Nephron (organoid): ENCODE measurements around the gene ZBED3.

Source experiments
- H3K27ac Mint-ChIP-seq, 3 experiments: 2 replicates each; pipeline ENCODE4 v1.8.0; 2020; ENCODE audit warnings: mixed read lengths in 3 of 3, mild to moderate bottlenecking in 2 of 3, moderate library complexity in 1 of 3
- H3K27me3 Mint-ChIP-seq: 2 replicates; pipeline ENCODE4 v1.8.0; 2021; ENCODE audit warnings: low read depth, mild to moderate bottlenecking, moderate library complexity, mixed read lengths
- H3K36me3 Mint-ChIP-seq: 2 replicates; pipeline ENCODE4 v1.8.0; 2020; ENCODE audit warnings: low read depth, mixed read lengths
- H3K4me1 Mint-ChIP-seq: 2 replicates; pipeline ENCODE4 v1.8.0; 2020; ENCODE audit warnings: mixed read lengths
- H3K4me3 Mint-ChIP-seq, 3 experiments: 2 replicates each; pipeline ENCODE4 v1.8.0; 2020; ENCODE audit warnings: mild to moderate bottlenecking in 3 of 3, mixed read lengths in 3 of 3, moderate library complexity in 2 of 3
- H3K9me3 Mint-ChIP-seq: 2 replicates; pipeline ENCODE4 v1.8.0; 2020; ENCODE audit warnings: mixed read lengths
- TF ChIP-seq, protein P1 (sequence below), 3 experiments: fragments of 200-600 bp; sonication (generic); IDR thresholded peaks; one replicate each; pipeline ENCODE4 v1.5.0; 2021; ENCODE audit warnings: antibody characterized with exemption in 3 of 3; ENCODE audit not compliant: unreplicated experiment in 3 of 3

The ZBED3 gene

DNA sequence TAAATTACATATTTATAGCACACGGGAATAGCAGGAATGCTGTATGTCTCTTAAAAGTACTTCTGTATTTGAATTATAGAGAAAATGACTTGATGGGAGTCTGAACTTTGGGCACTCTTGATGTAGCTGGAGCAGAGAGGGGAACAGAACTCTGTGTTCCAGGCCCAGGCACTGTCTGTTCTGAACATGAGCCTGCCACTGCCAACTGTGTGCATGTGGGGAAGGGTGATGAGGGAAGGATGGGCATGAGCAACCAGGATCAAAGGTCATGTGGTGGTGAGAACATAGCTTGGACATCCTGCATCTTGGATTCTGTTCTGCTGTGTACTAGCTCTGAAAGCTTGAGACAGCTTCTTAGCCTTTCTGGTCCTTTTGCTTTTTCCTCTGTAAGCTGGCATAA lies 16.4 kb upstream of the ZBED3 start:
- Mint-ChIP-seq H3K27me3 (no peaks in the 10 kb centered on the region), H3K4me3 (no peak overlapping the region), H3K36me3 (peaks cover 56% of the 10 kb centered on the region), H3K9me3 (peaks cover 5% of the 10 kb centered on the region), H3K27ac (no peak overlapping the region), H3K4me1 (no peaks in the 10 kb centered on the region)
- TF ChIP-seq, protein P1, sequence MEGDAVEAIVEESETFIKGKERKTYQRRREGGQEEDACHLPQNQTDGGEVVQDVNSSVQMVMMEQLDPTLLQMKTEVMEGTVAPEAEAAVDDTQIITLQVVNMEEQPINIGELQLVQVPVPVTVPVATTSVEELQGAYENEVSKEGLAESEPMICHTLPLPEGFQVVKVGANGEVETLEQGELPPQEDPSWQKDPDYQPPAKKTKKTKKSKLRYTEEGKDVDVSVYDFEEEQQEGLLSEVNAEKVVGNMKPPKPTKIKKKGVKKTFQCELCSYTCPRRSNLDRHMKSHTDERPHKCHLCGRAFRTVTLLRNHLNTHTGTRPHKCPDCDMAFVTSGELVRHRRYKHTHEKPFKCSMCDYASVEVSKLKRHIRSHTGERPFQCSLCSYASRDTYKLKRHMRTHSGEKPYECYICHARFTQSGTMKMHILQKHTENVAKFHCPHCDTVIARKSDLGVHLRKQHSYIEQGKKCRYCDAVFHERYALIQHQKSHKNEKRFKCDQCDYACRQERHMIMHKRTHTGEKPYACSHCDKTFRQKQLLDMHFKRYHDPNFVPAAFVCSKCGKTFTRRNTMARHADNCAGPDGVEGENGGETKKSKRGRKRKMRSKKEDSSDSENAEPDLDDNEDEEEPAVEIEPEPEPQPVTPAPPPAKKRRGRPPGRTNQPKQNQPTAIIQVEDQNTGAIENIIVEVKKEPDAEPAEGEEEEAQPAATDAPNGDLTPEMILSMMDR (IDR thresholded peaks at IDR 0.05; ENCODE audit: unreplicated experiment in 3 of 3) = no peak

DNA sequence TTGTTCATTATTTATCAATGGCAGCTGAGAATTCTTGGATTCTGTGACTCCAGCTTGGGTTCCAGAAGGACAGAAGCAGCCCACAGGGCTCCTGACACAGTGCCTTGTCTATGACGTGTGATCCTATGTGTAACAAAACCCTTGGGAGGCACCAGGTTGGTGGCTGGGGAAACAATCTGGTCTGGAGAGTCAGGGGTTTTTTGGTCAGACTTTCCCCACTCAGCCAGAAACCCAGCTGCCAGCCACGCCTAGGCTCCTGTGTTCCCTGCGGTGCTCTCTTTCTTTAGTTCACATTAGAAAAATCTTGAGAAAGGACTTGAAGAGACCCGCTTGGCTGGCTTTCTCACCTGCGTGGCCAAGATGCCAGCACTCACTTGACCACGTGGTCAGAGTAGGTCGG lies 15.5 kb upstream of the ZBED3 start:
- Mint-ChIP-seq H3K4me1 (no peaks in the 10 kb centered on the region), H3K27me3 (no peaks in the 10 kb centered on the region), H3K9me3 (peaks cover 5% of the 10 kb centered on the region), H3K4me3 (no peak overlapping the region), H3K27ac (no peak overlapping the region), H3K36me3 (peaks cover 56% of the 10 kb centered on the region)
- TF ChIP-seq, protein P1 (IDR thresholded peaks at IDR 0.05; ENCODE audit: unreplicated experiment in 3 of 3) = no peak

DNA sequence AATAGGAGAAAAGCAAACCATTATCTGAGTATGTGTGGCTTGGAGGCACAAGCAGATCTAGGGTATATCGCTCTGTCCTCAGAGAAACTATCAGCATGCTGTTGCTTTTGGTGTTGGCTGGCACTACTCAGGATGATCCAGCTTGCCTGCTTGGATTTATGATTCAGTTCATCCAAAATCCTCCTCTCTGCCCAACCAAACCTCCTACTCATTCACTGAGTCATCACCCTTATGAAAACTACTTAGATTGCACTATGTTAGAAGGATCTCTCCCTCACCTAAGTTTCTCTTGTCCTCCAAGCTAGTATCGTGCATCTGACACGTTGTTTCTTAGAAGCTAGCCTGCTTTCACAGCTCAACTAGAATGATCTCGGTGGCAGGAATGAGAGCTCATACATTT lies 14.2 kb upstream of the ZBED3 start:
- TF ChIP-seq, protein P1 (IDR thresholded peaks at IDR 0.05; ENCODE audit: unreplicated experiment in 3 of 3) = no peak
- no peak overlapping the region for H3K4me3 Mint-ChIP-seq
- H3K27me3 Mint-ChIP-seq = no peaks in the 10 kb centered on the region
- peaks cover 43% of the 10 kb centered on the region for H3K36me3 Mint-ChIP-seq
- H3K4me1 Mint-ChIP-seq = no peaks in the 10 kb centered on the region
- no peak overlapping the region for H3K27ac Mint-ChIP-seq
- peaks cover 5% of the 10 kb centered on the region for H3K9me3 Mint-ChIP-seq

DNA sequence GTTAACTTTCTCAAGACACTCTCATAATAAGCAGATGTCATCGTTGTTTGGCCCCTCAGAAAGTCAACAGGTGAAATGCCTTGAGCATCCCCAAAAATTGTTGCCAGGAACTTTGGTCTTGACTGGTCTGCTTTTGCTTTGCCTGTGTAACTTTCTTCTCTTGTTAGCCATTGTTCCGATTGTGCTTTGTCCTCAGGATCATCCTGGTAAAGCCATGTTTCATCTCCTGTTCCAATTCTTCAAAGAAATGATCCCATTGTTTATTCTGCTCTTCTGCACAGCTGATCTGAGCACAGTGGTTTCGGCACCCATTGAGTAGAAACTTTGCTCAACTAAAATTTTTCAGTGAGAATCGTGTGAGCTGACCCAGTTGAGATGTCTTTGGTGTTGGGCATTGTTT lies 8.1 kb upstream of the ZBED3 start:
- no peak overlapping the region for H3K27ac Mint-ChIP-seq
- H3K9me3 Mint-ChIP-seq = no peaks in the 10 kb centered on the region
- H3K36me3 Mint-ChIP-seq = peaks cover 40% of the 10 kb centered on the region
- TF ChIP-seq, protein P1 (IDR thresholded peaks at IDR 0.05; ENCODE audit: unreplicated experiment in 3 of 3) = no peak
- no peak overlapping the region for H3K4me3 Mint-ChIP-seq
- no peaks in the 10 kb centered on the region for H3K27me3 Mint-ChIP-seq
- H3K4me1 Mint-ChIP-seq = no peaks in the 10 kb centered on the region

DNA sequence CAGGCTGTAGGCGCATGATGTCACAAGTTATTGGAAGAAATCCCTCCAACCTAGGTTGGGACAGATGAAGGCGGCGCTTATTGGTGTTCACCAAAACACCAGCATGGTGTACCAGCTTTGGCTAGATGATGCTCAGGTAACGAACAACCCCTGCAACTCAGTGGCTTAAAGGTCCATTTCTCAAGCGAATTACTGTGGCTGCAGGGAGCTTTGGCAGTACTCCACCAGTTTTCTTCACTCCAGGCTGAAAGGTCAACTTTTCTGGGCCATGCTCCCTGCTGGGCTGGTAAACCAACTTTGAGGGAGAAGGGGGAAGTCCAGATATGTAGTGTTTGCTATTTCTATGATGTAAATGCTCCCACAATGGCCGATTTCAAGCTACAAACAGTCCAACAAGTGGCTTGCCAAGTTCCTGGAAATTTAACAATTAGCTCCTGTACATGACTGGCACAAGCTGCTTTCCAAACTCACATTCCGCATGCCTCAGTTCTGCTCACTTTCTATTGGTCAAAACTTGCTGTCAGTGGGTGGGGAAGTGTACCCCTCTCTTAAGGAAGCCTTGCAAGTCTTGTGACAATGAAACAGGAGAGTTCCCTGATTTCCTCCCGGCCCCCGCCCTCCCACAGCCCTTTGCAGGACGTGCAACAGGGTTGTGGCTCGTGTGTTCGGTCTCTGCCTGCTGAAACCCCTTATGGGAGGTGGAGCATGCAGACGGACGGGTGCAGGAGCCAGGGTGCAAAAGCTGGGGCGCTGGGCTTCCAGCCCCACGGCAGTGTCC lies 588 bp upstream of the ZBED3 start:
- H3K27me3 Mint-ChIP-seq = no peaks in the 10 kb centered on the region
- TF ChIP-seq, protein P1 (IDR thresholded peaks at IDR 0.05; ENCODE audit: unreplicated experiment in 3 of 3) = no peak
- peak overlapping the region; percentile 99 to 100 (median 100) for H3K27ac Mint-ChIP-seq
- peaks cover 29% of the 10 kb centered on the region for H3K4me1 Mint-ChIP-seq
- H3K4me3 Mint-ChIP-seq = peak overlapping the region; percentile 89 to 97 (median 95)
- peaks cover 39% of the 10 kb centered on the region for H3K36me3 Mint-ChIP-seq
- no peaks in the 10 kb centered on the region for H3K9me3 Mint-ChIP-seq

DNA sequence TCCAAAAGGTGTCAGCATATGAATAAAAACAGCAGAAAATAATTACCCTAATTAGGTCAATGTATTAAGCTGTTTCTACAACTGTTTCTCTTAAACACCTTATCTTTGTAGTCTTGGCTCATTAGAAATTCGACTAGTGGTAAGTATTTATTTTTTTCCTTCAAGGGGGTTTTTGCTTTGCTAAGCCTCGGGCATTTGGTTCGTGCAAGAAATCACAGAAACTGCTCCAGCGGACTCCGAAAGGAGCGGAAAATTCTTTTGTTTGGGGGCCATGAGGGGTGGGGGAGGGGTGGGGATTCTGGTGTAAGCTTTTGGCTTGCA lies 757 bp downstream of the ZBED3 start:
- Mint-ChIP-seq H3K4me1 (peaks cover 29% of the 10 kb centered on the region), H3K4me3 (peak overlapping the region; percentile 95 to 98 (median 97)), H3K27me3 (no peaks in the 10 kb centered on the region), H3K27ac (peak overlapping the region; percentile 99 to 100 (median 100)), H3K36me3 (peaks cover 44% of the 10 kb centered on the region), H3K9me3 (no peaks in the 10 kb centered on the region)
- TF ChIP-seq, protein P1 (IDR thresholded peaks at IDR 0.05; ENCODE audit: unreplicated experiment in 3 of 3) = no peak
